ENCODE measurements around the gene SPR. TPM values are rescaled to one million over a fixed set of nuclear protein-coding genes. Genes with fewer than 3 reads are reported as not detected.

Gene SPR
- total and polyA plus RNA-seq, 4 donors, result 4.1 to 7.8 (median 5.9) TPM

DNA sequence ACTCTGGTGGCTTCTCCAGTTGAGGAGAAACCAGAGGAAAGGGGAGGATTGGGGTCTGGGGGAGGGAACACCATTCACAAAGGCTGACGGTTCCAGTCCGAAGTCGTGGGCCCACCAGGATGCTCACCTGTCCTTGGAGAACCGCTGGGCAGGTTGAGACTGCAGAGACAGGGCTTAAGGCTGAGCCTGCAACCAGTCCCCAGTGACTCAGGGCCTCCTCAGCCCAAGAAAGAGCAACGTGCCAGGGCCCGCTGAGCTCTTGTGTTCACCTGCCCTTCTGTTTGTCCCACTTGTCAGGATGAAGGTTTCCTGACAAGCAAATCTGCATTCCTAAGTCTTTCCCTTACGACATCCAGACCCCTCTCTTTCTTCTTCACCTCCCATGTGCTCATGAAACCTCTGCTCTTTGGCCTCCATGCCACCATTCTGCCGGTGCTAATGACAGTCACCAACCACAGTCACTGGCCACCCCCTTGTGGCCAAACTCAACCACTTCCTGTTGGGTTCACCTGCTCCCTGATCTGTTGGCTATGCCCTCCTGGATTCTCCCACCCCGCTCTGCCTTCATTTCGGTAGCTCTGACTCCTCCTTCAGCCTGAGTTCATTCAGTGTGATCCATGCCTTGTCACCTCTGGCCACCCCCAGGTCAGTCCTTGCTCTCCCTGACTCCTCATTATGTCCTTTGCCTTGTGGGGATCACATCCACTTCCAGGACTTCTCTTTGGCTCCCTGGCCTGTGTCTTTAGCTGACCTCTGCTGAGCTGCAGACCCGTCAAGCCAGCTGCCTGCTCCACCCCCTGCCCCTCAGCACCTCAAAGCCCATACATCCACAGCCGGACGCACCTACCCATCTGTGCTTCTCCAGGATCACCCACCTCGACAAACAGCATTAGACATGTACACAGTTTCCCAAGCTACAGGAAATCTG is 47.7 kb downstream of the SPR start:
- no peak for DNase-seq (ENCODE audit: low read depth in 4 of 6, low spot score in 6 of 6)
- Histone ChIP-seq H3K36me3 (ENCODE audit: control insufficient read depth, insufficient read depth, low read length) (peaks cover 16% of the 10 kb centered on the region), H3K4me3 (ENCODE audit: low read depth, low read length) (no peak overlapping the region), H3K9me3 (ENCODE audit: control insufficient read depth, insufficient read depth, low read length) (no peaks in the 10 kb centered on the region), H3K4me1 (ENCODE audit: control insufficient read depth, insufficient read depth, low read length) (peaks cover 3% of the 10 kb centered on the region), H3K27me3 (ENCODE audit: control insufficient read depth, insufficient read depth, low read length) (peaks cover 12% of the 10 kb centered on the region), H3K27ac (ENCODE audit: low read depth, low read length) (no peak overlapping the region)
- WGBS (ENCODE audit: insufficient coverage), result 82% methylated on average over 14 of the region's 14 CpGs

DNA sequence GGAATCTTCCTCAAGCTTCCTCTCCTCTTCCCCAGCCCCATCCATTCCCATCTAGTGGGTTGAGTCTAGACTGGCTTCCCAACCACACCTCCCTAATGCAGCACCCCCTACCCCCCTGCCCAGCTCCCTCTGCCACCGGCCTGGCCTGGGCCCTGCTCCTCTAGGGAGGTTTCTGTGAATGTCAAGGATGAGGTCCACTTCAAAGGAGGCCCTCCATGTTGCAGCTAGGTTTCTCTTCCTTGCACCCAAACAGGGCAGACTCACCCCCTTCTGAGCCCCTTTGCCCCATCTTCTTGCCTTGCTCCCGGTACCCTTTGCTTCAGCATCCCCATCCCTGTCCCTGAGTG is 48.4 kb downstream of the SPR start:
- 100% methylated on average over 1 of the region's 2 CpGs for WGBS (ENCODE audit: insufficient coverage)
- Histone ChIP-seq H3K9me3 (ENCODE audit: control insufficient read depth, insufficient read depth, low read length) (no peaks in the 10 kb centered on the region), H3K27me3 (ENCODE audit: control insufficient read depth, insufficient read depth, low read length) (peaks cover 7% of the 10 kb centered on the region), H3K4me1 (ENCODE audit: control insufficient read depth, insufficient read depth, low read length) (peaks cover 3% of the 10 kb centered on the region), H3K4me3 (ENCODE audit: low read depth, low read length) (no peak overlapping the region), H3K27ac (ENCODE audit: low read depth, low read length) (no peak overlapping the region), H3K36me3 (ENCODE audit: control insufficient read depth, insufficient read depth, low read length) (peaks cover 18% of the 10 kb centered on the region)
- no peak for DNase-seq (ENCODE audit: low read depth in 4 of 6, low spot score in 6 of 6)

DNA sequence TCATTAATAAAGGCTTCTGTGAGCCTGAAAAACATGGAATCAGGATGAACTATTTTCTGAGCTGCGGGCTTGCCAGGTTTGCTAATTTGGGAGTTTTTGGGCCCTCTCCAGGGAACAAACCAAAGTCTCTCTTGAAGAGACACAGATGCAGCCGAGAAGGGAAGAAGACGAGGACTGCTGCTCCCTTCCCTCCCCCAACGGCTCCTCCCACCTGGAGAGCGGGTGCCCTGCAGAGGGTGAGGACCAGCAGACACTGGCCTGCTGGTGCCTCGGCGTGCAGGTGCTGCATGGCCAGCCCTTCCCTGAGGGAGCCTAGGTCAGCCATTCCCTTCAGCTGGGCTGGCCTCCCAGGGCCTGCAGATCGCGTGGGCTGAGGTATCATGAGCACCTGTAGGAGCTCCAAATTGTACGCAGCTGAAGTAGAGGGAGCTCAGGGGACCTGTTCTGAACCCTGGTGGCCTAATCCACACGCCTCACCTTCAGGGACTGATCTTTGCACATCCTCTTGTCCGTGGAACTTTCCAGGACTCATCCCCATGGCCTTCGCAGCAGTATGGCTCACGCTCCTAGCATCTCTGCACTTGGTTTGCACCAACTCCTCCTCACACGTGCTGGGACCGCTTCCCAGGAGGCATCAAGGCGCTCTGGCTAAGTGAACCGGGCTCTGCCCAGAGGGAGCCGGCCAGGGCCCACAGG is 49.6 kb downstream of the SPR start:
- Histone ChIP-seq H3K9me3 (ENCODE audit: control insufficient read depth, insufficient read depth, low read length) (no peaks in the 10 kb centered on the region), H3K27me3 (ENCODE audit: control insufficient read depth, insufficient read depth, low read length) (peaks cover 2% of the 10 kb centered on the region), H3K27ac (ENCODE audit: low read depth, low read length) (no peak overlapping the region), H3K4me3 (ENCODE audit: low read depth, low read length) (no peak overlapping the region), H3K4me1 (ENCODE audit: control insufficient read depth, insufficient read depth, low read length) (peaks cover 5% of the 10 kb centered on the region), H3K36me3 (ENCODE audit: control insufficient read depth, insufficient read depth, low read length) (peaks cover 23% of the 10 kb centered on the region)
- peak in 1 of 6 donors; percentile 90 for DNase-seq (ENCODE audit: low read depth in 4 of 6, low spot score in 6 of 6)
- 68% methylated on average over 19 of the region's 19 CpGs for WGBS (ENCODE audit: insufficient coverage)

DNA sequence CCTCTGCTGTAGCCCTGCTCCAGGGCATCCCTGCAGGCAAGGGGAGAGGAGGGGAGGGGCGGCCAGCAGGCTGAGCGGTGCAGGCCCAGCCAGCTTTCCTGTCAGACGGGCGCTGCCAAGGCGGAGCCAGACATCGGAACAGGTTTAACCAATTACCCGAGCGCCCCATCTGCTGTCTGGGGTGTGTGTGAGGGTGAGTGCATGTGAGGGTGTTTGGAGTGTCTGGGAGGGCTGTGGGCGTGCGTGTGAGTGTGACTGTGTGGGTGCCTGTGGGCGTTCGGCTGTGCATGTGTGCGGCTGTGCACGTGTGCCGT is 50.1 kb downstream of the SPR start:
- H3K27ac ChIP-seq (ENCODE audit: low read depth, low read length), result no peak overlapping the region
- DNase-seq (ENCODE audit: low read depth in 4 of 6, low spot score in 6 of 6), result peak in 1 of 6 donors; percentile 92
- H3K27me3 ChIP-seq (ENCODE audit: control insufficient read depth, insufficient read depth, low read length), result peaks cover 2% of the 10 kb centered on the region
- no peaks in the 10 kb centered on the region for H3K9me3 ChIP-seq (ENCODE audit: control insufficient read depth, insufficient read depth, low read length)
- peaks cover 5% of the 10 kb centered on the region for H3K4me1 ChIP-seq (ENCODE audit: control insufficient read depth, insufficient read depth, low read length)
- H3K36me3 ChIP-seq (ENCODE audit: control insufficient read depth, insufficient read depth, low read length), result peaks cover 28% of the 10 kb centered on the region
- 77% methylated on average over 15 of the region's 15 CpGs for WGBS (ENCODE audit: insufficient coverage)
- no peak overlapping the region for H3K4me3 ChIP-seq (ENCODE audit: low read depth, low read length)

DNA sequence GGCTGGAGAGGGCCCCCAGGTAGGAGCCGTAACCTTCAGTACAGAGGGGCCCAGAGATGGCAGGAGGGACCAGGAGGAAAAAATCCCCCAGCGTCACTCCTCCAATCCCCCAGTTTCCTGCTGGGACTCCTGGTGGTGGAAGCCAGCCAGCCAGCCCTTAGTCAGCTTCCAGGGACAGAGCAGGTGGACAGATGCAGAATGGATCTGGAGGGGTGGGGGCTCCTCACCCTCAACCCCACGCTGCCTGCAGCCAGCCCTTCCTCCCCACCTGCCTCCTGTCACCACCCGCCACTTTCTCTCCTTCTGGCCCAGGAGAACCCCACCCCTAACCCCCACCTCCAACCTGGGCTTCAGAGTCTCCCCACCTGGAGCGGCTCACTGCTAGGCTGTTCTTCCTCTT is 51.2 kb downstream of the SPR start:
- Histone ChIP-seq H3K9me3 (ENCODE audit: control insufficient read depth, insufficient read depth, low read length) (no peaks in the 10 kb centered on the region), H3K4me3 (ENCODE audit: low read depth, low read length) (no peak overlapping the region), H3K4me1 (ENCODE audit: control insufficient read depth, insufficient read depth, low read length) (peaks cover 5% of the 10 kb centered on the region), H3K27me3 (ENCODE audit: control insufficient read depth, insufficient read depth, low read length) (peaks cover 2% of the 10 kb centered on the region), H3K27ac (ENCODE audit: low read depth, low read length) (no peak overlapping the region), H3K36me3 (ENCODE audit: control insufficient read depth, insufficient read depth, low read length) (peaks cover 37% of the 10 kb centered on the region)
- DNase-seq (ENCODE audit: low read depth in 4 of 6, low spot score in 6 of 6), result no peak
- 96% methylated on average over 4 of the region's 5 CpGs for WGBS (ENCODE audit: insufficient coverage)

DNA sequence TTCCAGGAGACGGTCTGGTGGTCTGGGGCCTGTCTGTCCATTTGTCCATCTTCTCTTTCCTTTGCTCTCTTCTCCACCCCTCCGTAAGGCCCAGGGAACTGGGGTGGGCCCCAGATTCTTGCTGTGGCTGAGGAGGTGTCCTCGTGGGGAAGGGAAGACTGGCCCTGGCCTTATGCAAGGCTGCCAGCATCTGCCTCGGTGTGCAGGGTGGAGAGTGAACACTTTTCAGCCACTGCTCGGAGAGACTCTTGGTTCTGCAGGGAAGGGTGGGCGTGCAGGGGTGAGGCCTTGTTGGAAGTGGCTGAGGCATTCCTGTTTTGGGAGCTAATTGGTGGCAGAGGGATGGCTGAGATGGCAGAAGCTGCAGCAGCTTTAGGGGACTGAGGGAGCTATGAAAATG is 53.2 kb downstream of the SPR start:
- no peaks in the 10 kb centered on the region for H3K9me3 ChIP-seq (ENCODE audit: control insufficient read depth, insufficient read depth, low read length)
- no peak overlapping the region for H3K27ac ChIP-seq (ENCODE audit: low read depth, low read length)
- DNase-seq (ENCODE audit: low read depth in 4 of 6, low spot score in 6 of 6), result no peak
- H3K4me1 ChIP-seq (ENCODE audit: control insufficient read depth, insufficient read depth, low read length), result peaks cover 5% of the 10 kb centered on the region
- peaks cover 2% of the 10 kb centered on the region for H3K27me3 ChIP-seq (ENCODE audit: control insufficient read depth, insufficient read depth, low read length)
- WGBS (ENCODE audit: insufficient coverage), result 77% methylated on average over 4 of the region's 6 CpGs
- H3K36me3 ChIP-seq (ENCODE audit: control insufficient read depth, insufficient read depth, low read length), result peaks cover 54% of the 10 kb centered on the region
- H3K4me3 ChIP-seq (ENCODE audit: low read depth, low read length), result no peak overlapping the region

DNA sequence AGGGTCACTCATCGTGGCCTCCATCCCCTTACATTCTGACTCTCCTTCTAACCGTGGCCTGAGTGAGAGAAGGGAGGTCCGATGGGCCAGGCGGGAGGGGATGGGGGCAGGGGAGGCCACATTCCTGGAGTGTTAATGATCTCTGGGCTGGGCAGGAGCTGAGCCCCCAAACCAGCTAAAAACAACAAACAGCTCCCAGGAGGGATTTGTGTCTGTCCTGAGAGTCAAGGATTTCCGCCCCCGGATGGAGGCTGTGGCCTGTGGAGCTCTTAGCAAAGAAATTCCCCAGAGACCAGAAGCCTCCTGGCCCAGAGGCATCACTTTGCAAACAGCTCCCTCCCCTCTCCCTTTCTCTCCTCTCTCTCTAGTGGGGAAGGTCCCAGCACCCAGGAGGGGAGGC is 53.6 kb downstream of the SPR start:
- H3K4me3 ChIP-seq (ENCODE audit: low read depth, low read length), result no peak overlapping the region
- peaks cover 58% of the 10 kb centered on the region for H3K36me3 ChIP-seq (ENCODE audit: control insufficient read depth, insufficient read depth, low read length)
- H3K27ac ChIP-seq (ENCODE audit: low read depth, low read length), result no peak overlapping the region
- no peak for DNase-seq (ENCODE audit: low read depth in 4 of 6, low spot score in 6 of 6)
- no peaks in the 10 kb centered on the region for H3K9me3 ChIP-seq (ENCODE audit: control insufficient read depth, insufficient read depth, low read length)
- peaks cover 2% of the 10 kb centered on the region for H3K27me3 ChIP-seq (ENCODE audit: control insufficient read depth, insufficient read depth, low read length)
- WGBS (ENCODE audit: insufficient coverage), result no CpG with 5 or more reads among the region's 6 CpGs
- H3K4me1 ChIP-seq (ENCODE audit: control insufficient read depth, insufficient read depth, low read length), result peaks cover 5% of the 10 kb centered on the region

Other genes starting within 250 kb of the SPR start
- gene EXOC6B, start 61.4 kb upstream of the SPR start, total RNA-seq, result 10 to 100 TPM; 39.0 to 76.8 TPM
- gene EXOC6B, start 61.4 kb upstream of the SPR start, polyA plus RNA-seq (ENCODE audit: insufficient read length in 2 of 2), result 10 to 100 TPM; 29.4 to 37.1 TPM
- under 1 TPM in 1 of 2 donors, not detected in 1; 0.28 TPM for gene EMX1, start 30.1 kb downstream of the SPR start, total RNA-seq
- under 1 TPM; 0.39 to 0.43 TPM for gene EMX1, start 30.1 kb downstream of the SPR start, polyA plus RNA-seq (ENCODE audit: insufficient read length in 2 of 2)
- gene SFXN5, start 184.3 kb downstream of the SPR start, total RNA-seq, result 10 to 100 TPM; 26.0 to 39.3 TPM
- 10 to 100 TPM; 70.2 to 73.9 TPM for gene SFXN5, start 184.3 kb downstream of the SPR start, polyA plus RNA-seq (ENCODE audit: insufficient read length in 2 of 2)
- 10 to 100 TPM; 15.8 to 17.0 TPM for gene RAB11FIP5, start 225.5 kb downstream of the SPR start, total RNA-seq
- 10 to 100 TPM; 20.6 to 23.6 TPM for gene RAB11FIP5, start 225.5 kb downstream of the SPR start, polyA plus RNA-seq (ENCODE audit: insufficient read length in 2 of 2)